Hematopoietic multipotent progenitor cell treated with erythropoietin and hydrocortisone succinate and interleukin-3 and kit ligand, for 8 days (in vitro differentiated cells): ENCODE data around the gene PSORS1C1.
A peak's percentile ranks its signal among the peaks of the same experiment; 100 is the strongest.
"Not testable (repeated sequence)": the region's sequence is repeated elsewhere in the genome, so short reads cannot be mapped to it uniquely, and the experiment has no call there.

Source experiments
- DNase-seq: peaks from one replicate; pipeline ENCODE4 v3.0.0-alpha.2; 2015

PSORS1C1 gene

DNA sequence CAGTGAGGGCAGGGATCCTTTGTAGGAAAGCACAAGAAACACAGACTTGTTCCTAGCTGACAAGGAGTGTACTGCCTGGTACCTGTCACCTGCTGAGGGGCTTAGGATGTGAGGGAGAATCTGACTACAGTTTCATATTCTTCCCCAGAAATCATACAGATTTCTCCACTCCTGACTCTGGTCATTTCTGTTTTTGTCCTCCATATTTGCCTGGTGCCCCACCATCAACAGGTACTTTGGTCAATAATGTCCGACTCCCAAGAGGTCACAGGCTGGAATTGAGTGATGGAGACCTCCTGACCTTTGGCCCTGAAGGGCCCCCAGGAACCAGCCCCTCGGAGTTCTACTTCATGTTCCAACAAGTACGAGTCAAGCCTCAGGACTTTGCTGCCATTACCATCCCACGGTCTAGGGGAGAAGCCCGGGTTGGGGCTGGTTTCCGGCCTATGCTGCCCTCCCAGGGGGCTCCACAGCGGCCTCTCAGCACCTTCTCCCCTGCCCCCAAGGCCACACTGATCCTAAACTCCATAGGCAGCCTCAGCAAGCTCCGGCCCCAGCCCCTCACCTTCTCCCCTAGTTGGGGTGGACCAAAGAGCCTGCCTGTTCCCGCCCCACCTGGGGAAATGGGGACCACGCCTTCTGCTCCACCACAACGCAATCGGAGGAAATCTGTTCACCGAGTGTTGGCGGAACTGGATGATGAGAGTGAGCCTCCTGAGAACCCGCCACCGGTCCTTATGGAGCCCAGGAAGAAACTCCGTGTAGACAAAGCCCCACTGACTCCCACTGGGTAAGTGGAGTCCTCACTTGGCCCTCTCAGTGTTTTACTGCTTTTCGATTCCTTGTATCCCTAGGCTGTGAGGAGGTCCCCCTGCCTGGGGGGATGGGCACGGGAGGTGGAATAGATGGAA lies 46.9 kb downstream of the PSORS1C1 start:
- no peak for DNase-seq

DNA sequence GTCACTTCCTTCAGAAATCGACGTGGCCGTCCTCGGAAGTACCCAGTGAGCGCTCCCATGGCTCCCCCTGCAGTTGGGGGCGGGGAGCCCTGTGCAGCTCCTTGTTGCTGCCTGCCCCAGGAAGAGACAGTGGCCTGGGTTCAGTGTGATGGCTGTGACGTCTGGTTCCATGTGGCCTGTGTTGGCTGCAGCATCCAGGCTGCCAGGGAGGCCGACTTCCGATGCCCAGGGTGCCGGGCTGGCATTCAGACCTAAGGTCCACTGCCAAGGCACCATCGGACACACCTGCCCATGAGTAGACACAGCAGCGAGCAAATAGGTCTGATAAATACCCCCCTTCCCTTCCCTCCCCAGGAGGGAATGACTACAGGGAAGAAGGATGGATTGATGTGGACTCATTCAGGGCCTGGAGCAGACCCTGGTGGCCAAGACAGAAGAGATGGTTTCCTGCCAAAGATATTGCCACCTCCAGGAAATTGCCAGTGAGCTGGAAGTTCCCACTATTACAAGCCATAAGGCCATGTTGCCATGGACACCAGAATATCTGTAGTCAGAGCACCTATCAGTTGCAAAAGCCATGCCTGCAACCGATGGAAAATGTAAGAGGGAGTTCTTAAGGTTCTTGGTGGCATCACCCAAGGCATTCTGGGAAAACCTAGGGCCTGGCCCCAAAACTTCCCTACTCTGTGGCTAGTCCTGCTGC lies 48.0 kb downstream of the PSORS1C1 start:
- DNase-seq, result no peak

DNA sequence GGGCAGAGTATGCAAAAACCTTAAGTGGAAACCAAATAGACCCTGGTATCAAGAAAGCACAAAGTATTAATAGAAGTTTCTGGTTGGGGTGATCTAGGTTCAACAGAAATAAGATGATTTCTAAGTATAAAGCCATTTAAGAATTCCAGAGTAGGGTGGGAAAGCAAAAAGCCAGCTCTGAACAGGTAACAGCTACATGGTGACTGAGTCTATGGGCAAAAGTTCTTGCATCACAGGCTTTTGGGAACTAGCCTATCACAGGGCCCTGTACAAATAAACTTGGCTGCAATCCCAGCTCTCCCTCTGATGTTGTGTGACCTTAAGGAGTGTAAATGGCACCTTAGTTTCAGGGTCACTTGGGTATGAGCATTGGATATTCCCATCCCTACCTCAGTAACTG lies 49.3 kb downstream of the PSORS1C1 start:
- DNase-seq, result peak; percentile 20

DNA sequence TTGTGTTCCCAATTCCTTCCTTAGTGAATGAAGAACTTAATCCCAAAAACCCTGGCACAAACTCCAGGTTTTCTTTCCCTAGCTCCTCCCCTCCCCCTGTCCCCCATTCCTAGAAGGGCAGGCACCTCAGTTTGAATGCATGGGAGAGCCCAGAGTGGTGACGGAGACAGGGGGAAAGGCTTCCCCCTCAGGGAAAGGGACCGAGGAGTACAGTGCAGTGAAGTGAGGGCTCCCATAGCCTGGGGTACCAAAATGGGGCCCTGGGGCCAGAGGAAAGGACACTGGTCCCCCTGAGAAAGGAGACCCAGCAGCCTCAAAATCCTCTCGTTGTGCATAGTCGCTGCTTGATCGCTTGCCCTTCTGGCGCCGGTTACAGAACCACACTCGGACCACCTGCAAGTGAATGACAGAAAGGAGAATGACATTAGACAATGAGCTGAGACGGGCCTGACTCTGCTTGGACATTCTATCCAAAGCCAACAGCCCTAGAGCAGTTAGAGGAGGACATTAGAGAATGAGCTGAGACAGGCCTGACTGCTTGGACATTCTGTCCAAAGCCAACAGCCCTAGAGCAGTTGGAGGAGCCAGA lies 50.0 kb downstream of the PSORS1C1 start:
- not testable (repeated sequence) for DNase-seq

DNA sequence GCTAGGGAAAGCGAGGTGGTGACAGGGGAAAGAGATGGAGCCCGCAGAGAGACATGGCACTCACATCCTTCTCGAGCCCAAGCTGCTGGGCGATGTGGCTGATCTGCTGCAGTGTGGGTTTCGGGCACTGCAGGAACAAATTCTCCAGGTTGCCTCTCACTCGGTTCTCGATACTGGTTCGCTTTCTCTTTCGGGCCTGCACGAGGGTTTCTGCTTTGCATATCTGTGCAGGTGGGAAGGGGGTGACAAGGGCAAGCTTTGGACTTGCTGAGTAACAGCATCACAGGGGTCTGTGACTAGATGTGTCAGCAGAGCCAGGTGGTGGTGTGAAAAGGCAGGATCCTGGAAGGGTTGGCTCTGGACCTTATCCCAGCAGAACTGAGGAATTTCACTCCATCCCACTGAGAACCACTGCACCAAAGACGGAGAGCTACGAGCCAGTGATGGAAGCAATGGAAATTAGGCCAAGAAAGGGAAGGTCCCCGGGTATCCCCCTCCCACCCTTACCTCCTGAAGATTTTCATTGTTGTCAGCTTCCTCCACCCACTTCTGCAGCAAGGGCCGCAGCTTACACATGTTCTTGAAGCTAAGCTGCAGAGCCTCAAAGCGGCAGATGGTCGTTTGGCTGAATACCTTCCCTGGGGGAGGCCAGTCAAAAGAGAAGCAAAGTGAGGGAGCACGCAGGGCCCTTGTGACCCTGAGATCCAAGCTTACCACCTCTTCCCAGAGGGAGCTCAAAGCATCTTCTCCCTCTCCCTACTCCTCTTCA lies 50.6 kb downstream of the PSORS1C1 start:
- not testable (repeated sequence) for DNase-seq

DNA sequence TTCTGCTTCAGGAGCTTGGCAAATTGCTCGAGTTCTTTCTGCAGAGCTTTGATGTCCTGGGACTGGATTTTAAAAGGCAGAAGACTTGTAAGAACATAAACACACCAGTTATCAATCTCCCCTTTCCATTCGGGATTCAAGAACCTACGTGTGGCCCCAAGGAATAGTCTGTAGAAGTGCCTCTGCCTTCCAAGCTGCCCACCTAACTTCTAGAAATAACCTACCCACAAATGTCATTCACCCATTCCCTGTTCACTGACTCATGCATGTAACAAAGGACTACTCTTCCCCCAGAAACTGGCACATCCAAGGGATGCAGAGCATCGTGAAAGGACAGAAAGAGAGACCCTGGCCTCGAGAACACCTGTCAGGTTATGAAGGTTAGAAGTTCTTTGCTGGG lies 51.4 kb downstream of the PSORS1C1 start:
- DNase-seq, result no peak

DNA sequence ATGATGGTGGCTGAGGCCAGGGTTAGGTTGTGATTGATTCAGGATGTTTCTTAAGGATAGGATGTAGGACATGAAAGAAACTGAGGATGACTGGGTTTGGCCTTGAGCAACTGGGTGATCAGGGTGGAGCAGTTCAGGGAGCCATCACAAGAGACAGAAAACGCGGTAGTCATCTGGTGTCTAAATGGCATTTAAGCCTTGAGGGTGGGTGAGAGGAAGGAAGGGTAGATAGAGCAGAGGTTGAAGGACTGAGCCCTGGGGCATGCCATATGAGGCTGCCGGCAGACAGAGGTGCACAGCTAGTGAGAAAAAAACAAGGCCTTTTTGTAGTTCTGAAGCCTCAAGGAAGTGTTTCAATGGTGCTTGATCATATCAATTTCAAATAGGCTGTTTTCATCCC lies 54.0 kb downstream of the PSORS1C1 start:
- DNase-seq, result no peak

DNA sequence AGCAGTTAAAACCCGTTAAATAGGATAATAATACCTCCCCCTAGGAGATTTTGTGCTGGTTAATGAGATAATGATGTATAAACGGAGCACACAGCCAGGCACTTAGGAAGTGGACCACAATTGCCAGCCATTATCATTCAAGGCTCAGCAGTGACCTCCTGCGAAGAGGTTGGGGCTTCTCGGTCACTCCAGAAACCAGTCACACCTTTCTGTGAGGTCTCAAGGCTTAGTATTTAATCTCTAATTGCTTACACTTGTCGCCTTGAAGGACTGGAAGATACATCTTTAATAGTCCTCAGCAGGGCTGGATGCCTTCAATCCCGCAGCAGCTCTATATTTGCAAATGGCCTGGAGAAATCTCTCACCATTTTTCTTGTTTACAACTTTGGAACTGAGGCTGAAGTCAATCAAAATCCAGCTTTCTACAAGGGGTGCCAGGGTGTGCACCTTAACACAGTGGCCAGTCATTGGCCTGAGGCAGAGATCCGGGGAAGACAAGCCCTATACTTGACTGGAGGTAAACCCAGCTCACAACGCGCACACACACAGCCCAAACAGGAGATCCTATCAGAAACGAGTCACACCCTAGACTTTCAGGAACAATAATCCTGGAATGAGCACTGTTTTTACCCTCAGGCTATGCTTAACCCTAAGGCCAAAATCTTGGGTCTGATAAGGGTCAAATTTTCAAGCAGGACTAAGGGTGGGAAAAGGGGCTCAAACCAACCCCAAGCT lies 54.7 kb downstream of the PSORS1C1 start:
- no peak for DNase-seq

DNA sequence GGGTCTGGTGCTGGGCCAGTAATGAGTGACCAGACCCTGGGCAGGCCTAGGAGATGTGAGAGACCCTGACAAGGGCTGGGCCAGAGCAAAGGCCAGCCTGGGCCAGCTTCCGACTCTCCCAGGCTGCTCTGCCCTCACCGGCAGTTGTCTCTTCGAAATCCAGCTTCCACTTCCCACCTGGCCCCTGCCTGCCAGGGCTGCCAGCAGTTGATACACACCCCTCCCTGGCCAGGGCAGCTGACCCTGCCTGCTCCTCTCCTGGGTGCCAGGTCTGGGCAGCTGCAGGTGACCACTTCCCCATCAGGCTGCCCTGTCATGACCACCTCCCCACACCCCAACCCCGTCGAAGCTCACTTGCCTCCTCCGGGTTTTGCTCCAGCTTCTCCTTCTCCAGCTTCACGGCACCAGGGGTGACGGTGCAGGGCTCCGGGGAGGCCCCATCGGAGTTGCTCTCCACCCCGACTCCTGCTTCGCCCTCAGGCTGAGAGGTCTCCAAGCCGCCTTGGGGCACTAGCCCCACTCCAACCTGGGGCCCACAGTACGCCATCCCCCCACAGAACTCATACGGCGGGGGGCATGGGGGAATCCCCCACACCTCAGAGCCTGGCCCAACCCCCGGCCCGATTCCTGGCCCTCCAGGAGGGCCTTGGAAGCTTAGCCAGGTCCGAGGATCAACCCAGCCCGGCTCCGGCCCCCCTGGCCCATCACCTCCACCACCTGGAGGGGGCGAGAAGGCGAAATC lies 55.4 kb downstream of the PSORS1C1 start:
- DNase-seq, result not testable (repeated sequence)

DNA sequence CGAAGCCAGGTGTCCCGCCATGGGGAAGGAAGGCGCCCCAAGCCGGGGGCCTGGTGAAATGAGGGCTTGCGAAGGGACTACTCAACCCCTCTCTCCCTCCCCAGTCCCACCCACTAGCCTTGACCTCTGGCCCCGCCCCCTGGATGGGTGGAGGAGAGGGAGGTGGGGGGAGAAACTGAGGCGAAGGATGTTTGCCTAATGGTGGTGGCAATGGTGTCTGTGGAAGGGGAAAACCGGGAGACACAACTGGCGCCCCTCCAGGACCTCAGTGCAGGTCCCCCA lies 55.9 kb downstream of the PSORS1C1 start, which contains the start of gene POU5F1:
Gene POU5F1, minus strand, starts transcription at position 83 of the 282 bp plus-strand sequence. Its CDS starts 62 bp downstream, at position 21.
- no peak for DNase-seq

DNA sequence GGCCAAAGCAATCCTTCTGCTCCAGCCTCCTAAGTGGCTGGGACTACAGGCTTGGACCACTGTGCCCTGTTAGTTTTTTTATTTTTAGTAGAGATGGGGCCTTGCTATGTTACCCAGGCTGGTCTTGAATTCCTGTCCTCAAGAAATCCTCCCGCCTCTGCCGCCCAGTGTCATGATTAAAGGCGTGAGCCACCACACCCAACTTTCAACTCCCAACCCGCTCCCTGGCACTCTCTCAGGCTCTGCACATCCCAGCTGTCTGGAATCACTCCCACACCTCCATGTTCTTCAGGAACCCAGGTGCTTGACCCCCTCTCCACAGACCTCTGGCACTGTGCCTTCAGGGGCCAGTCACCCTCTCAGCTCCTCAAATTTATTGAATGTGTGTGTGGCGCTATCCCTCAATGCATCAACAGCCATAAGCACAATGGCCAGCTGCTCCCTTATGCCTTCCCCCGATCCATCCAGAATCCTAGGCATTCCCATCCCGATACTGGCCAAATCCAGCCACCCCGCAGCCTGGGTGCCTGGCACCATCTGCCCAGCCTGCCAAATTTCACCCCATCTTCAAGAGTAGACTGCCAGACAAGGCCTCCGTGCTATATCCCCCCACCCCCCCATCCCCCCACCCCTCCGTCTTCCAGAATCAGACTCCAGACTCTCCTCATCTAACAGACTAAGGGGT lies 56.5 kb downstream of the PSORS1C1 start:
- DNase-seq, result no peak

DNA sequence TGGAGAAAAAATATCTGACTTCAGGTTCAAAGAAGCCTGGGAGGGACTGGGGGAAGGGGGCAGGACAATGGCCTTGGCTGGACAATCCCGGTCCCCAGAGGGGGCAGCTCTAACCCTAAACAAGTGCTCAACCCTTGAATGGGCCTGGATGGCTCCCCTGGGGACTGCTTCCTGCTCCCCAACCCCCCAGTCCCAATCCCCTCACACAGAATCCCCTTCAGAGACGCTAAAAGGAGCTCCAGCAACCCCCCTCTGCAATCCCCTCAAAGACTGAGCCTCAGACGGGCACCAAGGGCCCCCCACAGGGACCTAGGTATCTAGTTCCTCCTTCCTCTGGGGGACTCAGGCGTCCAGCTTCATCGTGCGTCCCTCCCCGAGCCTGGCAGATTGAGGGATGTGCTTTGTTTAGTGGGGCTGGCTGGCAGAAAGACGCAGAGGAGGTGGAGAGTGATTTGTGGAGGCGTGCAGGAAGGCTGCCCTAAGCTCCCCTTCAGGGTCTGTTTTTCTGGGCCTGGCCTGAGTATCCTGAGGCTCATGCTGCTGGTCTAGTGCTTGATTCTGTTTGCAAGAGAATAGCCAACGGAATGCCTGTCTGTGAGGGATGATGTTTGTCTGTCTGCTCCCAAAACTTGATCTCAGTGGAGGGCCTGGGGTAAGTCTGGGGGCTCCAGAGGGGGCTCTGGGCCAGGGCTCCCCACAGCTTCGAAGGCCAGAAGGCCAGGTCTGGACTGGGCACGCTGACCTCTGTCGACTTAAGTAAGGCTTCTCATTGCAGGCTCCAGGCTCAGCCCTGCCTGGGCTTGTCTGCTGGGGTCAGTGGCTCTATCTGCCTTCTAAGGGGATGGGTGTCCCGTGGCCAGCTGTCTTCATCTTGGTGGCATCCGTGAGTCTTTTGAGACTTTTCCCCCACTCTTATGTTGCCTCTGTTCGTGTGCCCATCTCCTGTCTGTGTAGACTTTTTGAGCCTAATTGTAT lies 57.6 kb downstream of the PSORS1C1 start:
- no peak for DNase-seq

DNA sequence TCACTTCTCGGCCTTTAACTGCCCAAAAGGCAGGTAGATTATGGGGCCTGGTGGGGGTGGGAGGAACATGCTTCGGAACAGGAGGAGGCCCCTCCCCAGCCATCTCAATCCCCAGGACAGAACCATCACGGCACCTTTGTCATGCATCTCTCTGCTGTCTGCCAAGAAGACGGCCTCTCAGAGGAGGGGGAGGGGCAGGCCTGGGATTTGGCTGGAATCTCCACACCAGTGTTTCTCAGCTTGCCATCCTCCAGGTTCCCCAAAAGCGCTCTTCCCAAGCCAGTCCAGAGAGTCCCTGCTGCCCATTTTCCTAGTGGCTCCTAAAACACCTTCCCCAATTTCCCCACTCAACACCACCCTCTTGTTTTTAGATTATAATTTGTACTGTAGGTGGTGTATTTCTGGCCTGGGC lies 58.4 kb downstream of the PSORS1C1 start:
- DNase-seq, result no peak

DNA sequence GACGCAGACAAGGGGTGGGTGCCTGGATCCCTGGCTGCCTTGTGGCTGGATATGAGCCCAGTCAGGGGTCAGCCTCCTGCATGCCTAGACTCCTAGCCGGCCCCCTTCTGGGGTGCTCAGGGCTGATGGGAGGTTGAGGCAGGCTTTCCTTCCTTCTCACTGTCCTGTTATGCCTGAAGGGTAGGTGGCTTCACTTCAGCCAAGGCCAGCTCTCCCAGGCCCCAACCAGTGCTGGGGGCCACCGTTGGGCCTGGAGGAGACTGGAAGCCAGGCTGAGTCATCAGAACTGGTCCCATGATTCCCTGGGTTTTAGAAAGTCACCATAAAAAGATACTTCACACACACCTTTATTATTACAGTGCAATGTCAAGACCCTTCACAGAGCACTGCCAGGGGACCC lies 58.8 kb downstream of the PSORS1C1 start:
- DNase-seq, result no peak

DNA sequence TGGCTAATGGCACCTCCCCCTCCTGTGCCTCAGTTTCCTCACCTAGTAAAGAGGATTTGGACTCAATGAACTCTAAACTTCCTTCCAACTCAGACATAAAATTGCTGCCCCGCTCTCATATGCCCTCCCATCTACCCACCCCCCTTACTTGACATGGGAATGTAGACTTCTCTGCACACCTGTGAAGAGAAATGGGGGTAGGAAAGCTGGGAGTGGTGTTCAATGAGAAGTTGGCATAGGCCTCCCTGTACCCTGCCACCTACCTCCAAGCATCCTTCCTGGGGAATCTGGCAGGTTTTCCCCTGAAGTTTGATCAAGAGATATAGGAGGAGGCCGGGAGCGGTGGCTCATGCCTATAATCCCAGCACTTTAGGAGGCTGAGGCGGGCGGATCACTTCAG lies 59.8 kb downstream of the PSORS1C1 start:
- no peak for DNase-seq

DNA sequence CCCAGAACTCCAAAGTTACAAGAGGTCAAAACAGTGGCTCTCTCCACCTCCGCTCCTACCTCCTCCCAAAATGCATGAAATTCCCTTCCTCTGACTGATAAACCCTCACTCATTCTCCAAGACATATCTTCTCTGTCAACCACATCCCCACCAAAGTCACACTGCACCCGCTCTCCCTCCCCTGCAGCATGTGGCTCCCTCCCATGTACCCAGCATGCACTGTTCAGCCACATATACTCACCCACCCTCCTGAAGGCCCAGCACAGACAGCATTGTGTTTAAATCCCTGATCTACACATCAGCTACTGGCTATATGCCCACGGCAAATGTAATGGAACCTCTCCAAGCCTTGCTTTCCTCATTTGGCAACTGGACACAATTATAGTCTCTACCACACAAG lies 61.4 kb downstream of the PSORS1C1 start:
- DNase-seq, result peak; percentile 53

DNA sequence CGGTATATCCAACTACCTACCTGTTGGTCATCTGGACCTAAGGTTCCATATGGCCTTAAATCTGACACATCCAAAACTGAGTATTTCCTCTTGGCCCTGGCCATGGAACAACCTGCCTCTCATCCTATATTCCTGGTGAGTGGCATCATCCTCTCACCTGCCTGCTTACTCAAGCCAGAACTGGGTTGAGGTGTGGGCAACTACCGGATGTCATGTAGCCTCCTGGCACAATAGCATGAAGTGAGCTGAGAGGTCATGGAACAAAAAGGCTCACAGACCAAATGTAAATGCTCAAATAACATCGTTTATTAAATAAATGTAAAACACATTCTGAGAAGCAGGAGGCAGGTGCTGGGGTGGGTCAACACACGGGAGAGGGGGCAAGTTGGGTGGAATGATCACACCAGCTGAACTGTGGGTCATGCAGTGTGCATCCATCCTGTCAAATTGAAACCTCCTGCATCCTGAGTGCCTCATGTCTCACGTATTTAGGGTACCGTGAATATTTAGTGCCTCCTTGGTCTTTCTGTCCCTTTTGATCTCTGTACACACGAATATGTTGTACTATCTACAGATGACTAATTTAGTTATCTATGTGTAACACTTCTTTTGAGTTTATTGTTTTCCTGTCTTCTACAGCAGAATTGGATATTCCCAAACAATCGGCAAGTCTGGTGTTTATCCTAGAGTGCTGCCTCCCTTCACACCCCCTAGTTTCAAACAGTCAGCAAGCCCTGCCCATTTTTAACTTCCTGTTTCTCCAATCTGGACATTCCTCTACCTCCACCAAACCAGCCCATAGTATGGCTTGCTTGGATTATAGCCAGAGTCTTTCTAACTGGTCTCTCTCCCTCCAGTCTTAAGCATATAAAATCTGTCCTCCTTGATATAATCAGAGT lies 63.8 kb downstream of the PSORS1C1 start:
- DNase-seq, result no peak

DNA sequence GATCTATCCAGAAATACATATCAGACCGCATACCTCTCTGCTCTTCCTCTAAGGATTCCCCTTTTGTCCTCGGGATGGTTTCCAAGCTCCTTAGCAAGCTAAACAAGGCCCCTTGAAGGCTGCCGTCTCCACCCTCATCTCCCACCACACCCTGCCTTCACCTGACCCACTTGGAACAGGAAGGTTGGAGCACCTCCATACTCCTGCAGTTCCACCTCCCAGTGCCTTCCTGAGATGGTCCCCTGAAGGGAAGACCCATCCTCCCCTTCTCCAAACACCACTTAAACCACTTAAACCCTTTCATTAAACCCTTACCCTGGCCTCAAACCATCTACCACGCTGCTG lies 64.4 kb downstream of the PSORS1C1 start:
- DNase-seq, result no peak

DNA sequence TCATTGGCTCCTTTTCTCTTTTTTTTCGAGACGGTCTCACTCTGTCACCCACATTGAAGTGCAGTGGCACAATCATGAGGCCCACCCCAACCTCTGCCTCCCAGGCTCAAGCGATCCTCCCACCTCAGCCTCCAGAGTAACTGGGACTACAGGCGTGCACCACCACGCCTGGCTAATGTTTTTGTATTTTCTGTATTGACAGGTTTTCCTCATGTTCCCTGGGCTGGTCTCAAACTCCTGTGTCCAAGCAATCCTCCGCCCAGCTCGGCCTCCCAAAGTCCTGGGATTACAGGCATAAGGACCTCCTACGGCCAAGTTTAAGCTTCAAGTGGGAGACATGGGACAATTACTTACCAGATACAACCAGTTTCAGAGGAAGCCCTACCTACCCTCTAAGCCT lies 65.3 kb downstream of the PSORS1C1 start:
- no peak for DNase-seq
